NT2/D1 (cell line): ENCODE data around the gene TRIM36.

Experiments used
- SUZ12 ChIP-seq: IDR thresholded peaks from 2 replicates; pipeline ENCODE4 v1.6.1; 2011; ENCODE audit not compliant: insufficient read length, insufficient read depth; ENCODE audit errors: extremely low read depth
- YY1 ChIP-seq: IDR thresholded peaks from 2 replicates; pipeline ENCODE4 v1.6.1; 2011; ENCODE audit not compliant: insufficient read length, insufficient read depth
- ZNF274 ChIP-seq: IDR thresholded peaks from 2 replicates; pipeline ENCODE4 v1.6.1; 2011; ENCODE audit warnings: mild to moderate bottlenecking, low read depth, low read length

DNA sequence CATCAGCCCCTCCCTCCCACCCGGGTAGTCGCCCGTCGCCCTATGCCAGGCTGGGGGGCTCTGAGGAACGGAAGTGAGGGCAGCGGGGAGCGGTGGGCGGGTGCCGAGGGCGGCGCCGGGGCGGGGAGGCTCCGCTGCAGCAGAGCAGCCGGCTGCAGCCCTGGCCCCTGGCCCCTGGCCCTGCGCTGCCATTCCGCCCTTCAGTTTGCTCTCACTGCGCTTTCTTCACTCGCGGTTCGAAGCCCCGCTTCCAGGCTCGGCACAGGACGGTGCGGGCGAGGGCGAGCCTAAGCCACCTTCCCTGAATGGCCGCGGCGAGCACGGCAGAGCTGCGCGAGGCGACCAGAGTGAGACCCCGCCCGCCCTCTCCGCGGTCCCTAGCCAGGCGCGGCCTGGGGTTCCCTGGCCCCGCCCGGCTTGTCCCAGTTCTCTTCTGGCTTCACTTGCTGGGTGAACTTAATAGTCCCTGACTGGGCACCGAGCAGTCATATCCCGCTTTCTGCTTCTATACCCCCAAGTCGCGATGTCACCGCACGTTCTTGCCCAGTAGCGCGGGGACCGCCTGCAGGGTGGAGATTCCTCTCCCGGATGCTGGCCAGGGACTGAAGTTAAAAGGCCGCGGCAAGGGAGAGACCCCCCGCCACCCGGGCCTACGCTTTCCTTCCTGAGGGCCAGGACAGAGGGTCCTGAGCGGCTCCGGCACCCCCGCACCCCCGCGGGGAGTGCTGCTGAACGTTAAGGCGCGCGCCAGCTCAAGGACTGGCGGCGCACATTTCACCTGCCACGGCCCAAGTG is 623 bp upstream of the TRIM36 start:
- TF ChIP-seq ZNF274 (no peak), YY1 (no peak), SUZ12 (no peak)
